Dendritic cell treated with granulocyte-macrophage colony-stimulating factor and Interleukin-4, amounts not matched to agents 40 ng/mL and 50 ng/mL, for 4 days (primary cell): Measurements from ENCODE around the gene SHISA2.

Source experiments
- H3K27ac Mint-ChIP-seq: one replicate; pipeline ENCODE4 v1.8.0; 2022; ENCODE audit warnings: mild to moderate bottlenecking, mixed read lengths
- H3K27me3 Mint-ChIP-seq: one replicate; pipeline ENCODE4 v1.8.0; 2022; ENCODE audit warnings: mild to moderate bottlenecking, mixed read lengths
- H3K36me3 Mint-ChIP-seq: one replicate; pipeline ENCODE4 v1.8.0; 2022; ENCODE audit warnings: low read depth, mixed read lengths
- H3K4me1 Mint-ChIP-seq: one replicate; pipeline ENCODE4 v1.8.0; 2022; ENCODE audit warnings: low read depth, mixed read lengths
- H3K4me3 Mint-ChIP-seq: one replicate; pipeline ENCODE4 v1.8.0; 2022; ENCODE audit warnings: mild to moderate bottlenecking, moderate library complexity, mixed read lengths
- H3K9me3 Mint-ChIP-seq: one replicate; pipeline ENCODE4 v1.8.0; 2022; ENCODE audit warnings: mixed read lengths
- intact Hi-C: fragments of 100-400 bp; cut with micrococcal nuclease; formaldehyde crosslinking; loops from one replicate; pipeline ENCODE4 v1.15.0; 2022

Gene SHISA2

DNA sequence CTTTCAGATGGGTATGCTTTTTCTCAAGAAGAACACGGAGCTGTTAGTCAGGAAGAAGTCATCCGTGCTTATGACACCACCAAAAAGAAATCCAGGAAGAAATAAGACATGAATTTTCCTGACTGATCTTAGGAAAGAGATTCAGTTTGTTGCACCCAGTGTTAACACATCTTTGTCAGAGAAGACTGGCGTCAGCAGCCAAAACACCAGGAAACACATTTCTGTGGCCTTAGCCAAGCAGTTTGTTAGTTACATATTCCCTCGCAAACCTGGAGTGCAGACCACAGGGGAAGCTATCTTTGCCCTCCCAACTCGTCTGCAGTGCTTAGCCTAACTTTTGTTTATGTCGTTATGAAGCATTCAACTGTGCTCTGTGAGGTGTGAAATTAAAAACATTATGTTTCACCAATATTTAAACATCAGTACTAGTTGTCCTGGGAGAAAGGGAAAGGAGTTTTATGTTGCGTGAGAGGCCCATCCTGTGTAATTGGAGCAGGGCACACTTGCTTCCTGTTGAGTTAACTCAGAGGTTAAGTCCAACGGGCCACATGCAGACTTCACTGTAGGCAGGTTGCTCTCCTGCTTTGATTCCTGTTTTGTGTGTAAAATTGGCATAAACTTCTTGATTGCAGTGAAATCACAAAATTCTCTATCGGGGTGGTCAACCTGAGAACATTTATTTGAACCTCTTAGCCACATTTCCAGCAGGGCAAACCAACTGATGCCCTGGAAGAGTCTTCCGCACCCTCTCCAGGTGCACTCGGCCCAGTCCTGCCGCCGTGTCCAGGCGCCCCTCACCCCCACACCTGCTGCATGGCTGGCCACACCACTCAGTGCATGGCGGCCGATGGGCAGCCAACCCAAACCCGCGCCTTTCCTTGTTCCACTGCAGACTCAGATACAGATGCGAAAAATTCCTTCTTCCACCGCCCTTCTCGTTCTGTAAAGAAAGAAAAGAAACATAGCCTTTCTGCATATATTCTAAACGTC, 31.6 kb downstream of the SHISA2 start:
- intact Hi-C loops, result no loop called here
- Mint-ChIP-seq H3K27me3 (peaks cover 8% of the 10 kb centered on the region), H3K27ac (no peak overlapping the region), H3K9me3 (no peaks in the 10 kb centered on the region), H3K4me3 (no peak overlapping the region), H3K4me1 (no peaks in the 10 kb centered on the region), H3K36me3 (no peaks in the 10 kb centered on the region)

DNA sequence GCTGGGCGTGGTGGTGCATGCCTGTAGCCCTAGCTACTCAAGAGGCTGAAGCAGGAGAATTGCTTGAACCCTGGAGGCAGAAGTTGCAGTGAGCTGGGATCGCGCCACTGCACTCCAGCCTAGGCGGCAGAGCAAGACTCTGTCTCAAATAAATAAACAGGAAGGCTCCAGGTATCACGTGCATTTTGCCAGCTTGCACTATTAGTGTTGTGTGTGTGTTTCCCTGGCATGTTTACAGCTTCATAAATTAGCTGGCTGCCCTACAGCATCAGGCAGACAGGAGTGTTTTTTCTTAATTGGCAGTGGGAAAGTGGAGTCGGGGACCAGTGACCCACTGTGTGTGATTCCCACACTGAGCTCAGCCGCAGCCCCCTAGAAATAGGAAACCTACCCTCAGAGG, 32.6 kb downstream of the SHISA2 start:
- Mint-ChIP-seq H3K27me3 (peaks cover 2% of the 10 kb centered on the region), H3K4me3 (no peak overlapping the region), H3K36me3 (no peaks in the 10 kb centered on the region), H3K4me1 (no peaks in the 10 kb centered on the region), H3K27ac (no peak overlapping the region), H3K9me3 (no peaks in the 10 kb centered on the region)
- intact Hi-C loops, result no loop called here

DNA sequence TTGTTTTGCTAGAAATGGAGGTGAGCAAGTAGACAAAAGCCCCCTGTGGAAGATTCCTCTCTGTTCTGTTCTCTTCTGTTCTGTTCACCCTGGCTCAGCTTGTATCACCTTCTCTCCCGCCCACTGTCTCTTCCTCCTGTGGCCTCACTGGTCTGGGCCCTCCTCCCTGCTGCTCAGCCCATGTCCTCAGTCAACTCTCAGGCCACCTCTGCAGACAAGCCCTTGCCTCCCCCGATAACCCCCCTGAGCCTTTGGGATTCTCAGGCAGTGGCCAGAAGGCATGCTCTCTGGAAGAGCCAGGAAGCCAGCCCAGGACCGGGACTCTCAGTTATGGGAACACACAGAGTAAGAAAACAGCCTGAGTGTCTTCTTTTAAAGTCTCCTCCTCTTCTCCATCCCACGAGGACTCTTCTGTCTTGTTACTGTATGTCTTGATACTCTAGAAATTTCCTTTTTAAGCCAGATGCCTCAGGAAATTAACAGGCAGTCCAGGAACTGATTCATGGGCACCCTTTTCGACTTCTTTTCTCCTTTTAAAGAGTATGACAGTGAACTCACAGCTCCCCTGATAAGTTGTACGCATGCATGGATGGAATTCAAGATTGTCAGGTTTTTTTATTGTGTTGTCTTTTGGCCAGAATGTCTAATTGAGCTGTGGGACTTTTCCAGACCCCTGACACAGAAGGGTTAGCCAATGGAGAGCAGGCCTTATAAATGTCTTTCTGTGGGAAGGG, 33.7 kb downstream of the SHISA2 start:
- H3K4me3 Mint-ChIP-seq, result no peak overlapping the region
- intact Hi-C loops, result no loop called here

DNA sequence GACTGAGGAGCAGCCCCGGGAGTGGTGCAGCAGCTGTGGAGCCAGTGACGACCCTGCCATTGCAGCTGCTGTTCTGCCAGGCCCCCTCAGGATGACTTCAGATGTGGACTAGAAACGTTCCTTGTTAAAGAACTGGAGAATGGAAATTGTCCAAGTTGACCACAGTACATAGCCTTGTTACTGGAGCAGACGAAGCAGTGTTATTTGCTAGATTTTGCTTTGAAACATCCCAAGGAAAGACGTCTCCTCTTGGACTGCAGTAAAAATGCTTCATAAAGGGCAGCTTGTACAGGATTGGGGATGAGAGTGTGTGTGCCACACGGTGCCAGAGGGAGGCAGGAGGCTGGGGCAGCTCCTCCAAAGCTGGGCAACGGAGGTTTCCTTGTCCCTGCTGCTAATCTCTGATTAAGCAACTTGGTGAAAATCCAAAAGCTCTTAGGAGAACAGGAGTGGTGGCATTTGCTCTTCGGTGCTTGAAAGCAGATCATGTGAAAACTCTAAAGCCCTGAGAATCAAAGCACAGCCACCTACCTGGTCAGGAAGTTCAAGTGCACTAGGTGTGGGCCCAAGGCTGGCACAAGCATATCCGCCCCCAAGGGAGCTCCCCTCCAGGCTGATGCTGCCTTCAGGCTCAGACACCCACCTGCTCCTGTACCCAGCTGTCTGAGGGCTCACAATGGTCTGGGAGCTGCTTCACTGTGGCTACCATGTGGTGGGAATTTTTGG, 34.5 kb downstream of the SHISA2 start:
- Mint-ChIP-seq H3K4me3 (no peak overlapping the region), H3K27ac (no peak overlapping the region), H3K27me3 (peaks cover 11% of the 10 kb centered on the region), H3K4me1 (peaks cover 3% of the 10 kb centered on the region), H3K36me3 (no peaks in the 10 kb centered on the region), H3K9me3 (no peaks in the 10 kb centered on the region)
- intact Hi-C loops, result no loop called here

More for the DNA sequence above, 33.7 kb downstream of the SHISA2 start:
- Mint-ChIP-seq H3K36me3 (no peaks in the 10 kb centered on the region), H3K27ac (no peak overlapping the region), H3K4me1 (no peaks in the 10 kb centered on the region), H3K27me3 (peaks cover 4% of the 10 kb centered on the region), H3K9me3 (no peaks in the 10 kb centered on the region)

DNA sequence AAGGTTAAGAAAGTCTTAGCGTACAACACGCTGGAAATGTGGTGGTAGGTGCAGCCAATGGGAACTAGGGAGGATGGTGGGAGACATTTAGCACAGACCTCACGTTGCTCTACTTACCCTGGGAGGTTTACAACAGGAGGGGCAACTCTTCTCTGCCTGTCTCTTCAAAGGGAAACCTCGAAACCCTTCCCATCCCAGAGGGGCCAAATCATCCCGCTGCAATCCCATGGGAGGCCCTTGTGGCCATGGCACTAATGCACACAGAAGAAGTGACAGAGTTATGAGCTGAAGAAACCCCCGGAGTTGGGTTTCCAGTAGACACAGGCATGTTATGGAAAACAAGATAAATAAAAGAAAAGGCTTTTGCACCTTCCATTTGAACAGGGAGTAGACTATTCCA, 35.6 kb downstream of the SHISA2 start:
- no peaks in the 10 kb centered on the region for H3K9me3 Mint-ChIP-seq

DNA sequence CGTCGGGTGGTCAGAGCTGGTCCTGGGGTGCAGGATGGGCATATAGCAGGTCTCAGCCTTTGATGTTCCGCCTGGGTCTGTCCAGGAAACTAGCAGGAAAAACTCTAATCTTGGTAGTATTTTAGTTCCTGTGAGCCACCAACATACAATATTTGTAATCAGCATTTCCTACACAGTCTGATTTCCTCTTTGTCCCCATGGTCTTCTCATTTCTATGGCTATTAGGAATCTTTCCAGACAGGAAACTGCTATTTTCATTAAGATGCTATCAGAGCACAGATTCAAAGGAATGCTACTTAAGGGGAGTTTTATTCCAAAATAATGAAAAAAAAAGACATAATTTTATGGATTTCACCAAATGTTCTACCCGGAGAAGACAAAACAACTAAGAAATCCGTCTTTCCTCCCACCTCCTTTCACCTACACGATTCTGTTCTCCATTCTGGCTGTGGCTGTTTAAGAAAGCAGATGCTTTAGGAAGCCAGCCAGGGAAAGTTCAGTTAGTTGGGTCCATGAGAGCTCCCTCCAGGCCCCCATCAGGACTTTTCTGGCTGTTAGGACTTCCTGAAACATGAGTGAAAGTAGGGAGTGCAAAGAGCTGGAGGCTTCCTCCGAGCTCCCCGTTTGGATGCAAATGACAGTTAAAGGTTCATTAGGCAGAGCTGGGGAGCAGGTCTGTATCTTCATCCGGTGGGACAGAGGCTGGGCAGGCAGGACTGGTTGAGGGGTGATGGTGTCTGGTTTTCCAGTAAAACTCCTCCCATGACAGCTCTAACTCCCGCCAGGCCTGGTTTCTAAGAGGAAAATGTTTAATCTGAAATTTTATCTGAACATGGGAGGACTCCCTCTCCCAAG, 36.3 kb downstream of the SHISA2 start:
- Mint-ChIP-seq H3K36me3 (no peaks in the 10 kb centered on the region), H3K27me3 (peaks cover 16% of the 10 kb centered on the region), H3K9me3 (no peaks in the 10 kb centered on the region), H3K27ac (no peak overlapping the region), H3K4me1 (peaks cover 8% of the 10 kb centered on the region), H3K4me3 (no peak overlapping the region)
- intact Hi-C loops, result no loop called here

More for the DNA sequence above, 35.6 kb downstream of the SHISA2 start:
- Mint-ChIP-seq H3K27ac (no peak overlapping the region), H3K27me3 (peaks cover 16% of the 10 kb centered on the region), H3K4me1 (peaks cover 8% of the 10 kb centered on the region), H3K36me3 (no peaks in the 10 kb centered on the region), H3K4me3 (no peak overlapping the region)
- intact Hi-C loops, result no loop called here

DNA sequence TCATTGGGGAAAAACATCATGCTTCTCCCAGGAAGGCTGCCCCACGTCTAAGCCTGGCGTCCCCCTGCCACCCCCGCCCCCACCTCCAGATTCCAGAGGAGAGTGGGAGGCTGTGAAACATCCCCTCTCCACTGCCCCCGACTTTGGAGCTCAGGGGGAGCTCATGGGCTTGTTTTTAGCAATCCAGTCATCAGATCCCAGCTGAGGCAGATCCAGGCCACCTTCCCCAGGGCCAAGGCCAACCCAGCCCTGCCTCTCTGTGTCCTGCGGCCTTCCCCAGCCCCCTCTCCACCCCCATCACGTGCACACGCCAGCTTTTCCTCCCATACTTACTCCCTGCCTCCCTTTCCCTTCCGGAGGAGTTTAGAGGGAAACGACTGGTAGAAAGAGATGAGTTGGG, 38.8 kb downstream of the SHISA2 start:
- Mint-ChIP-seq H3K4me1 (peaks cover 8% of the 10 kb centered on the region), H3K27me3 (peaks cover 16% of the 10 kb centered on the region), H3K4me3 (no peak overlapping the region), H3K27ac (no peak overlapping the region), H3K36me3 (no peaks in the 10 kb centered on the region), H3K9me3 (no peaks in the 10 kb centered on the region)
- intact Hi-C loops, result no loop called here

DNA sequence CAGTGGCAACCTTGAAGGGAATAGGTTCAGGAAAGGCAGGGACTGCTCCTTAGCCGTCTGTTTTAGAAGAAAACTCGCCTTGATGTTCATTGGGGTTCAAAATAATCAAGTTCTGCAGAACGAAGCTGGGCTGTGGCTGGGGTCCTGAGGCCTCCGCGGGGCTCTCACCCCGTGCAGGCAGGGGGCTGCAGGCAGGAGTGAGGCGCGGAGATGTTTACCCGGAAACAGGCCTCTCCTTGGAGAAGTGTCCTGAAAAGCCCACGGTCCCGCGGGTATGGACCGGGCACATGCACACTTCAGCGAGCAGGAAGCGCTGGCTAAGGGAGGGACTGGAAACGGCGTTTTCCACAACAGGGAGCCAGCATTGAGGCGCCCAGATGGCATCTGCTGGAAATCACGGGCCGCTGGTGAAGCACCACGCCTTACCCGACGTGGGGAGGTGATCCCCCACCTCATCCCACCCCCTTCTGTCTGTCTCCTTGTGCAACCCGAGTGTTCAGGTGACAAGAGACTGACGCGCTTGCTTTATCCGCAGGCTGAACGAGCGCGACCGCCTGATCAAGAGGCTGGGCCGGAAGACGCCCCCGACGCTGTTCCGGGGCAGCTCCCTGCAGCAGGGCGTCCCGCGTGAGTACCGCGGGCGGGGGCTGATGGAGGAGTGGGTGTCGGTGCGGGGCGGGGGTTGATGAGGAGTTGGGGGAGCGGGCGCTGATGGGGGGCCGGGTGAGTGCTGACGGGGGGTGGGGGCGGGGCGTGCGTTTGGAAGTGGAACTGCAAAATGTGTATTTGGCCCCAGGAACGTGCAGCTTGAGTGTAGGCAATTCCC, 39.6 kb downstream of the SHISA2 start:
- H3K4me1 Mint-ChIP-seq, result peaks cover 8% of the 10 kb centered on the region
- H3K36me3 Mint-ChIP-seq, result no peaks in the 10 kb centered on the region
- no peaks in the 10 kb centered on the region for H3K9me3 Mint-ChIP-seq
- H3K27me3 Mint-ChIP-seq, result peaks cover 16% of the 10 kb centered on the region
- H3K4me3 Mint-ChIP-seq, result peak overlapping the region; percentile 63
- no peak overlapping the region for H3K27ac Mint-ChIP-seq
- intact Hi-C loops, result no loop called here

DNA sequence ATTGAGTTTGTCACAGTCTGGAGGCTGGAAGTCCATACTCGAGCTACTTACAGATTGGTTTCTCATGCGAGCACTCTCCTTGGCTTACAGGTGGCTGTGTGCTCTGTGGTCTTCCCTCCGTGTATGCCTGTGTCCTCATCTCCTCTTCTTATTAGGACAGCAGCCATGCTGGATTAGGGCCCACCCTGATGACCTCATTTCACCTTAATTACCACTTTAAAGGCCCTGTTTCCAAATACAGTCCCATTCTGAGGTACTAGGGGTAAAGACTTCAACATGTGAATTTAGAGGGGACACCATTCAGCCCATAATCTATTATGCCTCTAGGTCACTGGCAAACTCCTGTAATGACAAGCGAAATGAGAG, 40.6 kb downstream of the SHISA2 start:
- Mint-ChIP-seq H3K4me3 (no peak overlapping the region), H3K27me3 (peaks cover 16% of the 10 kb centered on the region), H3K27ac (no peak overlapping the region), H3K9me3 (no peaks in the 10 kb centered on the region), H3K36me3 (no peaks in the 10 kb centered on the region), H3K4me1 (peaks cover 8% of the 10 kb centered on the region)
- intact Hi-C loops, result no loop called here

DNA sequence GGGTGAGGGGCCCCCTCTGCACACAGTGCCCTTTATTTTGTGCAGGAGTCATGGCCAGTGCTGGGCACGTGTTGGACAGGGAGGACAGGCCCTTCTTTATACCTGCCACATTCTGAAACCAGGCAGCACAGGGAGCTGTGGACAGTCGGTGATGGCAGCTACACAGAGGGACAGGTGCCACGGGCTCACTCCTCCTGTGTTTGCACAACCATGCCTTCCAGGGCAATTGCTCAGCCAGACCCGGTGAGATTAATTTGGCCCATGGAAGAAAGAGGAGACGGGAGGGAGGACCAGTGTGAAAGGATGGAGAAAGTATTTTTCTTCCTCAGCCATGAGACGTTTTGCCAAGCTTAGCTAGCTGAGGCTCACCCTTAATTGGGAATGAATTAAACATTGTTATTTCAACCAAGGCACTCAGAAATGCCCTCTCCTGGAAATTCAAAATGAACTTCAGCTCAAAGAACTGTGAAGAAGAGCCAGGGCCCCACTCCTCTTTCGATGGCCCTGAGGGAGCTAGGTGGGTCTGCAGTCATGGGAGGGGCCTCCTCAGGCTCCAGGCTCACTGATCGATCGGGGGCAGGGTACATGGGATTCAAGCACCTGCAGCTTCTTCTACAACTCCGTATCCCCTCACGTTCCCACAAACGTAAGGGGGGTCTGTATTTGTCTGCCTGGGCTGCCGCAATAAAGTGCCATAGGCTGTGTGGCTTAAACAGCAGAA, 41.2 kb downstream of the SHISA2 start:
- Mint-ChIP-seq H3K9me3 (no peaks in the 10 kb centered on the region), H3K27ac (no peak overlapping the region), H3K36me3 (no peaks in the 10 kb centered on the region), H3K27me3 (peaks cover 16% of the 10 kb centered on the region), H3K4me1 (peaks cover 8% of the 10 kb centered on the region), H3K4me3 (no peak overlapping the region)
- intact Hi-C loops, result no loop called here

DNA sequence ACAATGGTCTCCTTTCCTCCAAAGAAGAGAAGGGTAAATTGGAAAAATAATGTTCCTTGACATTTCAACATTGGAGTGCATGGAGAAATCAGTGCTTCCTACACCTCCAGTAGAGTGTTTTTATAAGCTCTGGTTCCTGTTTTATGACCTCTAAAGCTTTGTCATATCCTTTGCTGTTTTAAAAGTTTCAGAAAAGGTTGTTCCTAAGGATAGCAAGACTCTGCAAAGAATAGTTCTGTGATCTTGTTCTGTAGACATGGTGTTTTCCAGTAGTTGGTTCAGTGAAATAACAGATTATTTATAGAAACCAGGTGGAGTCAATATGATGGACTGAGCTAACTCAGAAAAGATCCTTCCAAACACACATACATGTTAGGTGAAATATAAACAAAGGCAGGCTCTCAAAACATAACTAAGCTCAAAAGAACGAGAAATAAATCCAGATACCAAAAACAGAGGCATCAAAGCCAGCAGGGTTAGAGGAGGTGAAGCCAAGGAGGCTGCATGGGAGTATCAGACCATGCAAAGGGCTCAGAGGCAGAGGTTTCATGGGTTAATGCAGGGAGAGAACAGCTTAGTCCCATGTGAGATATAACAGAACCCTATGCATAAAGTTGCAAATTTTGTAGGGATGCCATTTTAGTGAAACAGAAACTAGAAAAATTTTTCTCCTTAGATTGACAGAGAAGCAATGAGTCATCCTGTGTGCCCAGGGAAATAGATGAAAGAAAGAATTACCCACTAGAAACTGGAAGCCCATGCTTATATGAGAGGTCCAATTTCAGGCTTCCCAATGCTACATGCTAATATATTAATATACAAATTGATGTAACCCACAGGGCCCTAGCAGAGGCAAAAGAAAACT, 44.3 kb downstream of the SHISA2 start:
- no peak overlapping the region for H3K27ac Mint-ChIP-seq

More for the DNA sequence above, 44.3 kb downstream of the SHISA2 start:
- H3K4me3 Mint-ChIP-seq, result no peak overlapping the region
- no peaks in the 10 kb centered on the region for H3K36me3 Mint-ChIP-seq
- peaks cover 7% of the 10 kb centered on the region for H3K27me3 Mint-ChIP-seq
- intact Hi-C loops, result no loop called here
- peaks cover 6% of the 10 kb centered on the region for H3K4me1 Mint-ChIP-seq
- peaks cover 16% of the 10 kb centered on the region for H3K9me3 Mint-ChIP-seq
